NT2/D1 (cell line): ENCODE results near the gene PROM1.

Source experiments
- SUZ12 ChIP-seq: IDR thresholded peaks from 2 replicates; pipeline ENCODE4 v1.6.1; 2011; ENCODE audit not compliant: insufficient read length, insufficient read depth; ENCODE audit errors: extremely low read depth
- YY1 ChIP-seq: IDR thresholded peaks from 2 replicates; pipeline ENCODE4 v1.6.1; 2011; ENCODE audit not compliant: insufficient read length, insufficient read depth
- ZNF274 ChIP-seq: IDR thresholded peaks from 2 replicates; pipeline ENCODE4 v1.6.1; 2011; ENCODE audit warnings: mild to moderate bottlenecking, low read depth, low read length

DNA sequence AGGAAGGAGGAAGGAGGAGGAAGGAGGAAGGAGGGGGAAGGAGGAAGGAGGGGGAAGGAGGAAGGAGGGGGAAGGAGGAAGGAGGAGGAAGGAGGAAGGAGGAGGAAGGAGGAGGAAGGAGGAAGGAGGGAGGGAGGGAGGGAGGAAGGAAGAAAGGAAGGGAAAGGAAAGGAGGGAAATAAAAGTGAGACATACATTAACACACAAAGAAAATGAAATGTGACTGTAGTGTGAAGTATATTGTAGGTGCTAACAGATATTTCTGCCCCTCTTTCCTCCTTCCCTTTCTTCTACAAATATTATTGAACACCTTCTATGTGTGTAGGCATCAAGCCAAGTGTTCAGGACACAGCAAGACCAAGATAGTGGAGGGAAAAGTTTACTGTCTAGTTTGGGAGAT is 26.4 kb upstream of the PROM1 start:
- no peak for TF ChIP-seq YY1
- no peak for TF ChIP-seq ZNF274
- TF ChIP-seq SUZ12: no peak
